Measurements from ENCODE around the gene MOSPD2. TPM values are rescaled to one million over a fixed set of nuclear protein-coding genes. Genes with fewer than 3 reads are reported as not detected.

MOSPD2 gene
- 10 to 100 TPM; 12.1 to 23.1 TPM for total RNA-seq

DNA sequence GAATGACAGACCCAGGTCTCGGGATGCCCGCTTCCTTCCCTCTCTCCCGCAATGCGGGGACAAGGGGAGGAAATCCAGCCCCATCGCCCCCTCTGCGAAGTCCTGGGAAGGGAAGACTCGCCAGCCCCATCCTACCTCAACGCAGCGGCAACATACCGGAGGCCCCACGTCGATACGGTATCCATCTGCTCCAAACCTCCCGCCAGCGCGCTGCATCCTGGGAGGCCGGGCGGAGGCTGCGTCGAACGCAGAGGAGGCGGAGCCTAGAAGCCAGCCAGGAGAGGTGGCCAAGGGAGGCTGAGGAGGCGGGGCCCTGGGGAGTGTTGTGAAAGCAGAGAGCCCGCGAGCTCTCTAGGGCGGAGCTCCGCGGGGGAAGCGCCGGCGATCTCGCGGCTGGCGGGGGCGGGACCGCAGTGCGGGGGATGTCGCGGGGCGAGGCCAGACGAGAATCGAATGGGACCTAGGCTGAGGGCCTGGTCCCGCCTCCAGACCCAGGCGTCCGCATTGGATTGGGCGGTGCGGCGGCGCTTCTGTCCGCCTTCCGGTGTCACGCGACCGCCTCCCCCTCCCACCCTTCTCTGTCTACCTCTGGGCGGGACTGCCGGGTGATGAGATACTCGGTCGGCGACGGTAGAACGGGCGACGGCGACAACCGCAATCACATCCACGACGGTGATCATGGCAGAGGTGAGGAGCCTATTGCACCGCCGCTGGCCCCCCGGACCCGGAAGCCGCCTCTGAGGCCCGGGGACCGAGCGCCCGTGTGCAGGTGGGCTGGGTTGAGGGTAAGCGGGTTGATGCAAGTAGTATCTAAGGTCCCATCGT, at the start of gene MOSPD2, which contains the start of gene FANCB:
MOSPD2 (plus strand) TSS at position 571 of the 825 bp plus-strand sequence; CDS start at position 679, 108 bp downstream.
FANCB (minus strand) TSS at position 219 of the 825 bp plus-strand sequence. CDS start 7,559 bp downstream, outside the sequence.
- peak; percentile 53 for TF ChIP-seq POLR2A (IDR thresholded peaks at IDR 0.05)
- TF ChIP-seq, protein P1, sequence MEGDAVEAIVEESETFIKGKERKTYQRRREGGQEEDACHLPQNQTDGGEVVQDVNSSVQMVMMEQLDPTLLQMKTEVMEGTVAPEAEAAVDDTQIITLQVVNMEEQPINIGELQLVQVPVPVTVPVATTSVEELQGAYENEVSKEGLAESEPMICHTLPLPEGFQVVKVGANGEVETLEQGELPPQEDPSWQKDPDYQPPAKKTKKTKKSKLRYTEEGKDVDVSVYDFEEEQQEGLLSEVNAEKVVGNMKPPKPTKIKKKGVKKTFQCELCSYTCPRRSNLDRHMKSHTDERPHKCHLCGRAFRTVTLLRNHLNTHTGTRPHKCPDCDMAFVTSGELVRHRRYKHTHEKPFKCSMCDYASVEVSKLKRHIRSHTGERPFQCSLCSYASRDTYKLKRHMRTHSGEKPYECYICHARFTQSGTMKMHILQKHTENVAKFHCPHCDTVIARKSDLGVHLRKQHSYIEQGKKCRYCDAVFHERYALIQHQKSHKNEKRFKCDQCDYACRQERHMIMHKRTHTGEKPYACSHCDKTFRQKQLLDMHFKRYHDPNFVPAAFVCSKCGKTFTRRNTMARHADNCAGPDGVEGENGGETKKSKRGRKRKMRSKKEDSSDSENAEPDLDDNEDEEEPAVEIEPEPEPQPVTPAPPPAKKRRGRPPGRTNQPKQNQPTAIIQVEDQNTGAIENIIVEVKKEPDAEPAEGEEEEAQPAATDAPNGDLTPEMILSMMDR (IDR thresholded peaks at IDR 0.05), result no peak
- peak; percentile 86 for TF ChIP-seq POLR2AphosphoS5 (IDR thresholded peaks at IDR 0.05)
- intact Hi-C loops (cut with DNase I), result no loop called here
- H3K9me3 ChIP-seq, result no peaks in the 10 kb centered on the region
- under 1% methylated on average over 71 of the region's 78 CpGs for WGBS
- peak within 1 kb of the TSS; percentile 54 to 55 for H3K4me3 ChIP-seq
- no peaks in the 10 kb centered on the region for H3K36me3 ChIP-seq
- DNase-seq (ENCODE audit: low spot score), result peak; percentile 88
- H3K27ac ChIP-seq, result peak within 1 kb of the TSS; percentile 73 to 82
- H3K4me1 ChIP-seq (replicated peaks), result no peaks in the 10 kb centered on the region
- no peaks in the 10 kb centered on the region for H3K27me3 ChIP-seq (replicated peaks; ENCODE audit: insufficient read depth)

DNA sequence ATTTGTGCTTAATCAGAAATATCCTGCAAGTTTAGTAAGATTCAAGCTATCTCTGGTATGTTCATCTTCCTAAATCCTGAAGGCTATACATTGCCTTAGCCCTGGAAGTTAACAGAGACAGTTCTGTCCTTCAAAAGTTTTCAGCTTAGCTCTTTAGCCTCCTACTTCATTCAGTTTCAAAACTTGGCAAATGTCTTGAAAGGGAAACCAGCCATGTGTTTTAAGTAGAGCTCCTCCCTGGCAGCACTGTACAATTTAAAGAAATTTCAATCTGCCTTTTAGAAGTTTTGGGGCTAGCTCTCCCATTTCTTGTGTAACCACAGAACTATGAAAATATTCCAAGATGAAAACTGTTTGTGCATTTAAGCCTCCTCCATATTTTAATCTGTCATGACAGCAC, 47.4 kb upstream of the MOSPD2 start:
- Histone ChIP-seq H3K4me3 (no peak overlapping the region), H3K27me3 (replicated peaks; ENCODE audit: insufficient read depth) (no peaks in the 10 kb centered on the region), H3K36me3 (no peaks in the 10 kb centered on the region), H3K27ac (no peak overlapping the region), H3K4me1 (replicated peaks) (no peaks in the 10 kb centered on the region), H3K9me3 (no peaks in the 10 kb centered on the region)
- TF ChIP-seq POLR2AphosphoS5 (IDR thresholded peaks at IDR 0.05) (no peak), POLR2A (IDR thresholded peaks at IDR 0.05) (no peak)
- TF ChIP-seq, protein P1 (IDR thresholded peaks at IDR 0.05), result no peak
- no peak for DNase-seq (ENCODE audit: low spot score)
- intact Hi-C loops (cut with DNase I), result no loop called here

DNA sequence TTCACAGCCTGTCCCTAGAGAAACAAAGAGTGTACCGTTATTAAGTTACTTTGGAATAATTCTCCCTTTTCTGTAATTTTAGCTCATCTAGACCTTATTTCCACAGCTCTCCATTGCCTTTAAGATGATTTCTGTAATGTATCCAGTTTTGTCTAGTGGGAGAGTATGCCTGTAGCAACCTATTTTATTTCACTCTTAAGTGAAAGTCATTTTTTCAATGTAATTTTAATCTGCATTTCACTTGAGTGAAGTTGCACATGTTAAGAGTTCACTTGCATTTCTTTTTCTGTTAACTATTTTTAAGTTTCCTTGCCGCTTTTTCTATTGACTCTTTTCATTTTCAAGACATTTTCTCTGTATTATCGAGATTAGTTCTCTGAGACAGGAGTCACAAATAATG, 46.9 kb upstream of the MOSPD2 start:
- intact Hi-C loops (cut with DNase I), result no loop called here
- TF ChIP-seq POLR2A (IDR thresholded peaks at IDR 0.05), result no peak
- TF ChIP-seq POLR2AphosphoS5 (IDR thresholded peaks at IDR 0.05), result no peak
- TF ChIP-seq, protein P1 (IDR thresholded peaks at IDR 0.05), result no peak
- Histone ChIP-seq H3K4me3 (no peak overlapping the region), H3K27ac (no peak overlapping the region), H3K4me1 (replicated peaks) (no peaks in the 10 kb centered on the region), H3K9me3 (no peaks in the 10 kb centered on the region), H3K36me3 (no peaks in the 10 kb centered on the region), H3K27me3 (replicated peaks; ENCODE audit: insufficient read depth) (no peaks in the 10 kb centered on the region)
- no peak for DNase-seq (ENCODE audit: low spot score)
- WGBS, result 90% methylated on average over 3 of the region's 3 CpGs

DNA sequence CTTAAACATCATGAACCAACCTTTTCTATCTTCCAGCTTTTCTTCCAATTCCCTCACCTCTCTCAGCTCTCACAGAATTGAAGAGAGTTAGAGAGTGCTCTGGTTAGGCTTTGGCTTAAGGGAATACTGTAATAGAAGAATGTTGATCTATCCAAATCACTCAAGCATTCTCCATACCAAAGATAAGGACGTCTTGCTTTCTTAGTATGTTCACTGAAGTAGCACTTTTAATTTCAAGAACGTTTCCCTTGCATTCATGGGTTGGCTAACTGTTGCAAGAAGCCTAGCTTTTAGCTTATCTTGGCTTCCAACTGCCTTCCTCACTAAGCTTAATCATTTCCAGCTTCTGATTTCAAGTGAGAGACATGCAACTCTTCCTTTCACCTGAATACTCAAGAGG, 43.6 kb upstream of the MOSPD2 start:
- Histone ChIP-seq H3K4me1 (replicated peaks) (no peaks in the 10 kb centered on the region), H3K4me3 (no peak overlapping the region), H3K9me3 (no peaks in the 10 kb centered on the region), H3K27ac (no peak overlapping the region), H3K36me3 (no peaks in the 10 kb centered on the region), H3K27me3 (replicated peaks; ENCODE audit: insufficient read depth) (no peaks in the 10 kb centered on the region)
- WGBS, result 96% methylated on average over 2 of the region's 2 CpGs
- intact Hi-C loops (cut with DNase I), result no loop called here
- DNase-seq (ENCODE audit: low spot score), result no peak
- TF ChIP-seq POLR2AphosphoS5 (IDR thresholded peaks at IDR 0.05), result no peak
- TF ChIP-seq POLR2A (IDR thresholded peaks at IDR 0.05), result no peak
- TF ChIP-seq, protein P1 (IDR thresholded peaks at IDR 0.05), result no peak

DNA sequence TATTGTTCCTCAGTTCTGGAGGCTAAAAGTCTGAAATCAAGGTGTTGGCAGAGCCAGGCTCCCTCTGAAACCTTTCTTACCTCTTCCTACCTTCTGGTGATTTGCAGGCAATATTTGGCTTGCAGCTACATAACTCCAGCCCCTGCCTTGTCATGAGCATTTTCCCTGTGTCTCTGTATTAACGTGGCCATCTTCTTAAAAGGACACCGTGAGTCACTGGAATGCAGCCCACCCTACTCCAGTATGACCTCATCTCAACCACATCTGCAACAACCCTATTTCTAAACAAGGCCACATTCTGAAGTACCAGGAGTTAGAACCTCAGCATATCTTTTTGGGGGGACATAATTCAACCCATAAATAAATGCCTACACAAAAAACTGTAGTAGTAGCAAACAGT, 41.1 kb upstream of the MOSPD2 start:
- WGBS, result 79% methylated on average over 2 of the region's 2 CpGs
- Histone ChIP-seq H3K4me3 (no peak overlapping the region), H3K36me3 (no peaks in the 10 kb centered on the region), H3K27me3 (replicated peaks; ENCODE audit: insufficient read depth) (no peaks in the 10 kb centered on the region), H3K4me1 (replicated peaks) (no peaks in the 10 kb centered on the region), H3K9me3 (no peaks in the 10 kb centered on the region), H3K27ac (no peak overlapping the region)
- TF ChIP-seq POLR2A (IDR thresholded peaks at IDR 0.05) (no peak), POLR2AphosphoS5 (IDR thresholded peaks at IDR 0.05) (no peak)
- TF ChIP-seq, protein P1 (IDR thresholded peaks at IDR 0.05), result no peak
- intact Hi-C loops (cut with DNase I), result no loop called here
- DNase-seq (ENCODE audit: low spot score), result no peak
